ENCODE data around the gene ARPC1B. TPM values are rescaled to one million over a fixed set of nuclear protein-coding genes. Genes with fewer than 3 reads are reported as not detected.
"Not testable (repeated sequence)": the region's sequence is repeated elsewhere in the genome, so short reads cannot be mapped to it uniquely, and the experiment has no call there.

The ARPC1B gene
- total and polyA plus RNA-seq, 3 donors from 2014 or later = 50.5 to 64.9 (median 64.6) TPM

GRCh38 chr7:99385564-99385963 lies 11.0 kb downstream of the ARPC1B start:
- Histone ChIP-seq H3K4me3 (no peak overlapping the region), H3K9me3 (no peaks in the 10 kb centered on the region), H3K36me3 (ENCODE audit: low read depth, missing control alignments) (no peaks in the 10 kb centered on the region), H3K4me1 (peaks cover 5% of the 10 kb centered on the region), H3K27me3 (no peaks in the 10 kb centered on the region), H3K27ac (no peak overlapping the region)
- DNase-seq = no peak
- intact Hi-C loops (cut with DNase I; ENCODE audit: low total_unique reads) = no loop called here
- 91% methylated on average over 8 of the region's 8 CpGs; no CpG with 5 or more reads in 1 of the 2 donors for WGBS, 2 donors
- TF ChIP-seq CTCF (IDR thresholded peaks at IDR 0.05) (no peak), POLR2A (IDR thresholded peaks at IDR 0.05) (no peak)

GRCh38 chr7:99386584-99387238 lies 12.2 kb downstream of the ARPC1B start:
- no peak for DNase-seq
- Histone ChIP-seq H3K27ac (no peak overlapping the region), H3K9me3 (no peaks in the 10 kb centered on the region), H3K4me1 (no peaks in the 10 kb centered on the region), H3K36me3 (ENCODE audit: low read depth, missing control alignments) (no peaks in the 10 kb centered on the region), H3K4me3 (no peak overlapping the region), H3K27me3 (no peaks in the 10 kb centered on the region)
- TF ChIP-seq POLR2A (IDR thresholded peaks at IDR 0.05) (no peak), CTCF (IDR thresholded peaks at IDR 0.05) (no peak)
- intact Hi-C loops (cut with DNase I; ENCODE audit: low total_unique reads) = no loop called here
- WGBS, 2 donors = 92% methylated on average over 8 to 9 of the region's 9 CpGs

GRCh38 chr7:99387239-99387635 lies 12.7 kb downstream of the ARPC1B start:
- DNase-seq; H3K4me1 ChIP-seq; H3K9me3 ChIP-seq; intact Hi-C loops (cut with DNase I; ENCODE audit: low total_unique reads); H3K27me3 ChIP-seq; H3K36me3 ChIP-seq (ENCODE audit: low read depth, missing control alignments); H3K27ac ChIP-seq; H3K4me3 ChIP-seq: not testable (repeated sequence)
- 91 to 97% methylated on average over 14 of the region's 14 CpGs for WGBS, 2 donors

GRCh38 chr7:99387912-99388311 lies 13.4 kb downstream of the ARPC1B start:
- no peak overlapping the region for H3K27ac ChIP-seq
- H3K36me3 ChIP-seq (ENCODE audit: low read depth, missing control alignments) = no peaks in the 10 kb centered on the region
- no peaks in the 10 kb centered on the region for H3K9me3 ChIP-seq
- peaks cover under 1% of the 10 kb centered on the region for H3K4me1 ChIP-seq
- intact Hi-C loops (cut with DNase I; ENCODE audit: low total_unique reads) = no loop called here
- no peak for DNase-seq
- no peaks in the 10 kb centered on the region for H3K27me3 ChIP-seq
- WGBS, 2 donors = 92 to 94% methylated on average over 15 to 20 of the region's 20 CpGs
- TF ChIP-seq POLR2A (IDR thresholded peaks at IDR 0.05) (no peak), CTCF (IDR thresholded peaks at IDR 0.05) (no peak)
- H3K4me3 ChIP-seq = no peak overlapping the region

- no peak for DNase-seq
- Histone ChIP-seq H3K4me3 (no peak overlapping the region), H3K27ac (no peak overlapping the region), H3K4me1 (peaks cover 4% of the 10 kb centered on the region), H3K36me3 (ENCODE audit: low read depth, missing control alignments) (no peaks in the 10 kb centered on the region), H3K27me3 (no peaks in the 10 kb centered on the region), H3K9me3 (no peaks in the 10 kb centered on the region)
- WGBS, 2 donors = 80 to 95% methylated on average over 6 to 13 of the region's 13 CpGs
- TF ChIP-seq POLR2A (IDR thresholded peaks at IDR 0.05) = no peak
- TF ChIP-seq CTCF (IDR thresholded peaks at IDR 0.05) = no peak
- intact Hi-C loops (cut with DNase I; ENCODE audit: low total_unique reads) = no loop called here
Measured at GRCh38 chr7:99389772-99390171, 15.2 kb downstream of the ARPC1B start.
